ENCODE results near the gene PAIP2B.

PAIP2B gene

DNA sequence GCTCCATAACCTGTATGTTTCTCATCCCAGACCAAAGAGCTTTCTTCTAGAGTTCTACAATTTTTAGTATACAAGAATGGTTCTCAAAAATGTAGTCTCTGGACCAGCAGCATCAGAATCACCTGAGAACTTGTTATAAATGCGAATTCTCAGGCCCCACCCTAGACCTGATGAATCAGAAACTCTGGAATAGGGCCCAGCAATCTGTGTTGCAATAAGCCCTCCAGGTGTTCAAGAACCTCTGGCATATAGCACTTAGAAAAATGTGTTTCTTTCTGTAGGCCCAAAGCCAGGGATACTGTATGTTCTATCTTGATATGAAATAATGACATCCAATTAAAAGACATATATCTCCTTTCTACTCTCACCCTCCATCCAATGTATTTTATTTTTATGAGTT is 10.4 kb downstream of the PAIP2B start:
- H3K27ac ChIP-seq: no peak overlapping the region
- TF ChIP-seq, protein P1, sequence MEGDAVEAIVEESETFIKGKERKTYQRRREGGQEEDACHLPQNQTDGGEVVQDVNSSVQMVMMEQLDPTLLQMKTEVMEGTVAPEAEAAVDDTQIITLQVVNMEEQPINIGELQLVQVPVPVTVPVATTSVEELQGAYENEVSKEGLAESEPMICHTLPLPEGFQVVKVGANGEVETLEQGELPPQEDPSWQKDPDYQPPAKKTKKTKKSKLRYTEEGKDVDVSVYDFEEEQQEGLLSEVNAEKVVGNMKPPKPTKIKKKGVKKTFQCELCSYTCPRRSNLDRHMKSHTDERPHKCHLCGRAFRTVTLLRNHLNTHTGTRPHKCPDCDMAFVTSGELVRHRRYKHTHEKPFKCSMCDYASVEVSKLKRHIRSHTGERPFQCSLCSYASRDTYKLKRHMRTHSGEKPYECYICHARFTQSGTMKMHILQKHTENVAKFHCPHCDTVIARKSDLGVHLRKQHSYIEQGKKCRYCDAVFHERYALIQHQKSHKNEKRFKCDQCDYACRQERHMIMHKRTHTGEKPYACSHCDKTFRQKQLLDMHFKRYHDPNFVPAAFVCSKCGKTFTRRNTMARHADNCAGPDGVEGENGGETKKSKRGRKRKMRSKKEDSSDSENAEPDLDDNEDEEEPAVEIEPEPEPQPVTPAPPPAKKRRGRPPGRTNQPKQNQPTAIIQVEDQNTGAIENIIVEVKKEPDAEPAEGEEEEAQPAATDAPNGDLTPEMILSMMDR (IDR thresholded peaks at IDR 0.05): no peak
- TF ChIP-seq ZFX (IDR thresholded peaks at IDR 0.05; ENCODE audit: borderline replicate concordance): no peak

DNA sequence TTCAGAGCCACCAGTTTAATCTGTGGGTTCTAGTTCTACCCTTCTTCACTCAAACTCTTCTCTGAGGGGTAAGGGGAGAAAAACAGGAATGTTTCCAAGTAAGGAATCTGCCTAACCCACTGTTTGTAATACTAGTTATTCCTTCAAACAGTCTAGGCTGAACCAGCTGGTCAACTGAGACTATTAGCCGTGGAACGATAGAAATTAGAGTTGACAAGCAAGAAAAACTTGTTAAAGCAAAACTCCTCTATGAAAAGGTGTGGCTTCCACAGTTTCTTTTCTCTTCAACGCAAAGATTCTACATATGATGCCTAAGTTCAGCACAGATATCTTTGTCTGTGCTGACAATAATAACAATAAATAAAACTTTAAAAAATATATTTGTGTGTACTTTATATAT is 11.5 kb downstream of the PAIP2B start:
- H3K27ac ChIP-seq: no peak overlapping the region
- no peak for TF ChIP-seq ZFX (IDR thresholded peaks at IDR 0.05; ENCODE audit: borderline replicate concordance)
- TF ChIP-seq, protein P1 (IDR thresholded peaks at IDR 0.05): no peak

DNA sequence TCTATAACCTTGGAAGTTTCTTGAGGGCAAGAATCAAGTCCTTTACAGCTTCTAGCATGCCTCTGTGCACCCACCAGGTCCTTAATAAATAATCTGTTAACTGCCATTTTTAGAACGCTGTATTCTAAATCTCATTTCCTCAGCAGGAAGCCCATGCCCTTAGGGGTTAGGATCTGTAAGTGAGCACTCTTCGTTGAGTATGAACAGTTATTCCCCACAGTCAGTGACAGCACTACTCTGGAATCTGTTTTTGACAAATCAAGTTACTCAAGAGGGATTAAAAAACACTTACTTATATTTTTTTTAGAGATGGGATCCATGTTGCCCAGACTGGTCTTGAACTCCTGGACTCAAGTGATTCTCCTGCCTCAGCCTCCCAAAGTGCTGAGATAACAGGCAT is 14.6 kb downstream of the PAIP2B start:
- TF ChIP-seq ZFX (IDR thresholded peaks at IDR 0.05; ENCODE audit: borderline replicate concordance): no peak
- TF ChIP-seq, protein P1 (IDR thresholded peaks at IDR 0.05): no peak
- H3K27ac ChIP-seq: no peak overlapping the region

DNA sequence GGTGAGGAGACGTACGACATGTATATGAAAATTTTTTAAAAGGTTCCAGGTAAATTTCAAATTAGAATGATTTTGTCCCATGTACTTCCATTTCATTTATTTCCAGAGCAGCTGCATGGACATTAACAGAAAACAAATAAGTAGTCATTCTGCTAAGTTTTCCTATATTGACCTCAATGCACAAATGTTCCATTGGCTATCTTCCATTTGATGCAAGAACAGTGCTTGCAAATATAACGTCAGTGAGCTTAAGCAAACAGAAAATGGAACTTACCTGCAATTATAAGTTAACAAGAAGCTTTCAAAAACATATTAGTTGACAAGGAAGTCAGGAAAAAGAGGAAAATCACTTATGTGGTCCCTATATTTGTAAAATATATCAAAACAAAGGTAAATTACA is 16.6 kb downstream of the PAIP2B start:
- TF ChIP-seq ZFX (IDR thresholded peaks at IDR 0.05; ENCODE audit: borderline replicate concordance): no peak
- TF ChIP-seq, protein P1 (IDR thresholded peaks at IDR 0.05): no peak
- H3K27ac ChIP-seq: peak overlapping the region; percentile 32

DNA sequence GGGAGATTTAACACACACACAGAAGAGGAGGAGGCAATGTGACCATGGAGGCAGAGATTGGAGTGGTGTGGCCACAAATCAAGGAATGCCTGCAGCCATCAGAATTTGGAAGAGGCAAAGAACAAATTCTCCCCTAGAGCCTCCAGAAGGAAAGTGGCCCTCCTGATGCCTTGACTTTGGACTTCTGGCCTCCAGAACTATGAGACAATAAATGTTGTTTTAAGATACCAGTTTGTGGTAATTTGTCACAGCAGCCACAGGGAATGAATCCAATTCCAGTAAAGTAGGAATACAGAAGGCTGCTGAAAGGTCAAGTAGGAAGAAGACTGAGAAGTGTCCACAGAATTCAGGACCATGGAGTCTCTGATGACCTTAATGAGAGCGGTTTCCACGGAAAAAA is 18.1 kb downstream of the PAIP2B start:
- TF ChIP-seq, protein P1 (IDR thresholded peaks at IDR 0.05): no peak
- TF ChIP-seq ZFX (IDR thresholded peaks at IDR 0.05; ENCODE audit: borderline replicate concordance): no peak
- no peak overlapping the region for H3K27ac ChIP-seq

DNA sequence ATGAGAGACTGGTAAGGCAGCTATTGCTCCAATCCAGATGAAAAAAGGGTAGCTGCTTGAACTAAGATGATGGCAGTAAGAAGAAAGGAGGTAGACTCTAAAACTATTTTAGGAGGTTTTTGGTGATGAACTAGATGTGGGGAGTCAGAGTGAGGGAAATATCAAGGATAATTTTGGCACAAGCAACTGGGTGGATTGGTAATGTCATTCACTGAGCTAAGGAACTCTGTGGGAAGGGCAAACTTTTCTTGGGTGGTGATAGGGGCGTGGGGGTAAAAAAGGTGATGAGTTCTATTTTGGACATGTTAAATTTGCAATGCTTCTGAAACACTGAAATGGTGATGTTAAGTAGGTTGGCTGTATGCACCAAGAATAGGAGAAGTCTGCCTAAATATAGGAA is 19.3 kb downstream of the PAIP2B start:
- no peak for TF ChIP-seq ZFX (IDR thresholded peaks at IDR 0.05; ENCODE audit: borderline replicate concordance)
- TF ChIP-seq, protein P1 (IDR thresholded peaks at IDR 0.05): no peak
- H3K27ac ChIP-seq: no peak overlapping the region

DNA sequence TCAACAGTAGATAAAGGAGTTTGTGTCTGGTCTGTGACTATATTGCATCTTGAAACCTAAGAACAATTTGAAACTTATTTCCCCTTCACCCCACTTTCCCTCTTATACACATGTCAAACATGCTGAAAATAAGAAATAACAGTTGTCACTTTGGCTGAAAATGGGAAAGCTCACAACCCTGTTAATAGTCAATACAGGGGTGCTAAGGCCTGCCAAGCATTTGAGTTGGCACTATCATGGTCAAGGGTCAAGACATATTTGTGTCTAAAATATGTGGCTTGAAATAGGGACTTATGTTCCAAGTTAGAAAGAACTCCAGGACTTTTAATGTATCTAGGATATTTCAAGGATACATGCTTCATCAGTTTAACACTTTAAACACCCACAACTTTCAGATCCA is 20.6 kb downstream of the PAIP2B start:
- H3K27ac ChIP-seq: no peak overlapping the region
- TF ChIP-seq ZFX (IDR thresholded peaks at IDR 0.05; ENCODE audit: borderline replicate concordance): no peak
- TF ChIP-seq, protein P1 (IDR thresholded peaks at IDR 0.05): no peak

Measured in 22Rv1 (cell line).